Nephron progenitor cell (in vitro differentiated cells): ENCODE data around the gene CSGALNACT2.

Source experiments
- DNase-seq: peaks from one replicate; pipeline ENCODE4 v3.0.0; 2021
- H3K27ac Mint-ChIP-seq: 2 replicates; pipeline ENCODE4 v1.8.0; 2021; ENCODE audit warnings: mild to moderate bottlenecking, moderate library complexity, mixed read lengths
- H3K27me3 Mint-ChIP-seq: 2 replicates; pipeline ENCODE4 v1.8.0; 2021; ENCODE audit warnings: mild to moderate bottlenecking, low read depth, mixed read lengths; ENCODE audit not compliant: poor library complexity
- H3K36me3 Mint-ChIP-seq: 2 replicates; pipeline ENCODE4 v1.8.0; 2021; ENCODE audit warnings: low read depth, mixed read lengths
- H3K4me1 Mint-ChIP-seq: 2 replicates; pipeline ENCODE4 v1.8.0; 2021; ENCODE audit warnings: mixed read lengths
- H3K4me3 Mint-ChIP-seq: 2 replicates; pipeline ENCODE4 v1.8.0; 2021; ENCODE audit warnings: mild to moderate bottlenecking, moderate library complexity, mixed read lengths
- H3K9me3 Mint-ChIP-seq: 2 replicates; pipeline ENCODE4 v1.8.0; 2021; ENCODE audit warnings: mild to moderate bottlenecking, moderate library complexity, mixed read lengths
- CTCF ChIP-seq: fragments of 200-600 bp; sonication (generic); IDR thresholded peaks from 2 replicates; pipeline ENCODE4 v1.5.0; 2021; ENCODE audit warnings: antibody characterized with exemption

The CSGALNACT2 gene

GRCh38 chr10:43167498-43167889 is 29.2 kb downstream of the CSGALNACT2 start:
- Mint-ChIP-seq H3K9me3 (no peaks in the 10 kb centered on the region), H3K4me3 (no peak overlapping the region), H3K27me3 (no peaks in the 10 kb centered on the region), H3K4me1 (no peaks in the 10 kb centered on the region), H3K27ac (no peak overlapping the region), H3K36me3 (peaks cover 16% of the 10 kb centered on the region)
- no peak for DNase-seq
- no peak for TF ChIP-seq CTCF

GRCh38 chr10:43170491-43170890 is 32.2 kb downstream of the CSGALNACT2 start:
- DNase-seq, result no peak
- Mint-ChIP-seq H3K36me3 (peaks cover 23% of the 10 kb centered on the region), H3K27me3 (no peaks in the 10 kb centered on the region), H3K9me3 (no peaks in the 10 kb centered on the region), H3K27ac (peak overlapping the region; percentile 49), H3K4me1 (no peaks in the 10 kb centered on the region), H3K4me3 (no peak overlapping the region)
- TF ChIP-seq CTCF, result peak; percentile 18

DNA sequence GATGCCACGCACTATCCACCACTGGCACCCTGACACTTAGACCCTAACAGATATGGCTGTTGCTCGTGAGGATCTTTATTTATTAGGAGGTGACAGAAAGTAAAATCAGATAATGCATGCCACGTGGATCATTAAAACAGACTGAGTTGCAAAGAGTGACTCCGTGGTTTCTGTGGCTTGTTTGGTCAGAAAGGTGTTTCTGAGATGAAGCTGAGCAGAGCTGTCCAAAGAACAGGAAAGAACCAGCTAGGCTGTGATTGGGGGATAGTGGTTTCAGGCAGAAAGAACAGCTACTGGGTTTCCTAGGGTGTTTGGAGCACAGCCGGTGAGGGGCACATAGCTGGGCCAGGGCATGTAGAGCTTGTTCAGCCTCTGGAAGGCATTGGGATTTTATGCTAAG is 34.4 kb downstream of the CSGALNACT2 start:
- Mint-ChIP-seq H3K27ac (no peak overlapping the region), H3K36me3 (peaks cover 43% of the 10 kb centered on the region), H3K27me3 (no peaks in the 10 kb centered on the region), H3K4me1 (no peaks in the 10 kb centered on the region), H3K9me3 (no peaks in the 10 kb centered on the region), H3K4me3 (no peak overlapping the region)
- no peak for DNase-seq
- no peak for TF ChIP-seq CTCF

DNA sequence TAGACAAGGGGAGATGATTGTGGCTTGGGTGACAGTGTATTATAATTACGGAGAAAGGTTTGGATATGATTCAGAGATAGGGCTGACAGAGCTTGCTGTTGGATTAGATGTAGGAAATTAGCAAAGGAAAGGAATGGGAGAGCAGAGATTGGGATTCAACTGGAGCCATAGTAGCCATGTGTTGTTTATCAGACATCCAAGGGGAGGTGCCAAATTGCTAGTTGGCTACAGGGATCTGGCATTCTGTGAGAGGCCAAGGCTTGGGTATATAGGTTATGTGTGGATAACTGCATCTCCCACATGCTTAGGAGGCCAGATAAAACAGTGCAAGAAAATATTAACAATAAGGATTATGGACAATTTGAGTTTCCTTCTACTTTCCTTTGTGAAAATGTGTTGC is 34.9 kb downstream of the CSGALNACT2 start:
- DNase-seq, result no peak
- no peak overlapping the region for H3K4me3 Mint-ChIP-seq
- no peaks in the 10 kb centered on the region for H3K4me1 Mint-ChIP-seq
- peaks cover 48% of the 10 kb centered on the region for H3K36me3 Mint-ChIP-seq
- H3K9me3 Mint-ChIP-seq, result peaks cover 2% of the 10 kb centered on the region
- no peak for TF ChIP-seq CTCF
- no peaks in the 10 kb centered on the region for H3K27me3 Mint-ChIP-seq
- H3K27ac Mint-ChIP-seq, result no peak overlapping the region

GRCh38 chr10:43174969-43175368 is 36.7 kb downstream of the CSGALNACT2 start:
- Mint-ChIP-seq H3K4me1 (no peaks in the 10 kb centered on the region), H3K36me3 (peaks cover 61% of the 10 kb centered on the region)

More at GRCh38 chr10:43174969-43175368, 36.7 kb downstream of the CSGALNACT2 start:
- H3K27ac Mint-ChIP-seq, result no peak overlapping the region
- H3K9me3 Mint-ChIP-seq, result peaks cover 17% of the 10 kb centered on the region
- no peak for DNase-seq
- H3K27me3 Mint-ChIP-seq, result no peaks in the 10 kb centered on the region
- TF ChIP-seq CTCF, result no peak
- H3K4me3 Mint-ChIP-seq, result no peak overlapping the region
